Measurements from ENCODE around the gene TOR2A. TPM values are rescaled to one million over a fixed set of nuclear protein-coding genes. Genes with fewer than 3 reads are reported as not detected.

Gene TOR2A
- polyA plus RNA-seq, 3 donors, result 57.4 to 63.8 (median 60.0) TPM

DNA sequence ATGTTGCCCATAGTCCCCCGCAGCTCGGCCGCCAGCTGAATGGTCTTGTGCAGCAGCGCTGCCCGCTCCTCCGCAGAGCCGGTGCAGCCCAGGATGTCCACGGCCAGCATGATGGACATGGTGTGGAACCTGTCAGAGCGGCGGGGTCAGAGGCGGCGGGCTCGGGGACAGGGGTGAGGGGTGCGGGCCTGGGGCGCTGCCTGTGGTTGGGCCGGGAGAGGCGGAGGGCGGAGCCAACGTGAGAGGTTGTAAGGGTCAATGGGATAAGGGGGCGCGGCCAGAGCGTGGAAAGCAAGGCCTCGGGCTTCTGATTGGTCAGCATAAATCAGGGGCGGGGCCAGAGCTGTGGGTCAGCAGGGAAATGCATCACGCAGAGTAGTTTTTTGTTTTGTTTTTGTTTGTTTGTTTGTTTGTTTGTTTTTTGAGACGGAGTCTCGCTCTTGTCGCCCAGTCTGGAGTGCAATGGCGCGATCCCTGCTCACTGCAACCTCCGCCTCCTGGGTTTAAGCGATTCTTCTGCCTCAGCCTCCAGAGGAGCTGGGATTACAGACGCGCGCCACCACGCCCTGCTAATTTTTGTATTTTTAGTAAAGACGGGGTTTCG lies 6.8 kb upstream of the TOR2A start:
- H3K9me3 Mint-ChIP-seq, result no peaks in the 10 kb centered on the region
- no peaks in the 10 kb centered on the region for H3K9me3 ChIP-seq (replicated peaks in 1 of 2; ENCODE audit: control insufficient read depth in 1 of 2, insufficient read depth in 1 of 2, low read length in 2 of 2)
- 97% methylated on average over 38 of the region's 38 CpGs for WGBS (ENCODE audit: insufficient coverage)
- H3K4me1 ChIP-seq (ENCODE audit: control insufficient read depth in 1 of 2, insufficient read depth in 2 of 2, low read length in 2 of 2), result peaks cover 0 to 9% of the 10 kb centered on the region in 2 donors
- no peak overlapping the region for H3K4me3 ChIP-seq (replicated peaks in 1 of 3; ENCODE audit: low read depth in 2 of 3, low read length in 3 of 3)
- no peak overlapping the region for H3K4me3 Mint-ChIP-seq
- H3K27me3 Mint-ChIP-seq (ENCODE audit: low read depth in 3 of 3), result no peaks in the 10 kb centered on the region
- H2AFZ ChIP-seq (ENCODE audit: insufficient read depth, low read depth, low read length, poor library complexity, severe bottlenecking), result no peak overlapping the region
- peaks cover 2% of the 10 kb centered on the region for H3K79me2 ChIP-seq (ENCODE audit: insufficient read depth, low read length)
- no peak overlapping the region for H3K4me2 ChIP-seq (replicated peaks; ENCODE audit: extremely low read depth, low read length, poor library complexity, severe bottlenecking)
- peaks cover 66 to 94% of the 10 kb centered on the region in 2 donors for H3K36me3 Mint-ChIP-seq
- H3K4me1 Mint-ChIP-seq, result peaks cover 3% of the 10 kb centered on the region
- TF ChIP-seq, protein P1, sequence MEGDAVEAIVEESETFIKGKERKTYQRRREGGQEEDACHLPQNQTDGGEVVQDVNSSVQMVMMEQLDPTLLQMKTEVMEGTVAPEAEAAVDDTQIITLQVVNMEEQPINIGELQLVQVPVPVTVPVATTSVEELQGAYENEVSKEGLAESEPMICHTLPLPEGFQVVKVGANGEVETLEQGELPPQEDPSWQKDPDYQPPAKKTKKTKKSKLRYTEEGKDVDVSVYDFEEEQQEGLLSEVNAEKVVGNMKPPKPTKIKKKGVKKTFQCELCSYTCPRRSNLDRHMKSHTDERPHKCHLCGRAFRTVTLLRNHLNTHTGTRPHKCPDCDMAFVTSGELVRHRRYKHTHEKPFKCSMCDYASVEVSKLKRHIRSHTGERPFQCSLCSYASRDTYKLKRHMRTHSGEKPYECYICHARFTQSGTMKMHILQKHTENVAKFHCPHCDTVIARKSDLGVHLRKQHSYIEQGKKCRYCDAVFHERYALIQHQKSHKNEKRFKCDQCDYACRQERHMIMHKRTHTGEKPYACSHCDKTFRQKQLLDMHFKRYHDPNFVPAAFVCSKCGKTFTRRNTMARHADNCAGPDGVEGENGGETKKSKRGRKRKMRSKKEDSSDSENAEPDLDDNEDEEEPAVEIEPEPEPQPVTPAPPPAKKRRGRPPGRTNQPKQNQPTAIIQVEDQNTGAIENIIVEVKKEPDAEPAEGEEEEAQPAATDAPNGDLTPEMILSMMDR (IDR thresholded peaks at IDR 0.05), result no peak
- intact Hi-C loops (cut with micrococcal nuclease), result no loop called here
- H3K36me3 ChIP-seq (replicated peaks in 1 of 2; ENCODE audit: control insufficient read depth in 1 of 2, insufficient read depth in 2 of 2, low read length in 2 of 2), result peaks cover 83 to 92% of the 10 kb centered on the region in 2 donors
- H3K9ac ChIP-seq (ENCODE audit: insufficient read depth, low read length, poor library complexity, severe bottlenecking), result no peak overlapping the region
- no peak for DNase-seq
- H3K27ac Mint-ChIP-seq, result peak overlapping the region; percentile 24 to 88 (median 77)
- H3K27ac ChIP-seq (ENCODE audit: low read depth in 1 of 2, low read length in 2 of 2), result no peak overlapping the region
- peaks cover 88% of the 10 kb centered on the region for H4K20me1 ChIP-seq (ENCODE audit: insufficient read depth, low read length)
- no peaks in the 10 kb centered on the region for H3K27me3 ChIP-seq (ENCODE audit: control insufficient read depth in 2 of 2, insufficient read depth in 2 of 2, low read length in 2 of 2)

DNA sequence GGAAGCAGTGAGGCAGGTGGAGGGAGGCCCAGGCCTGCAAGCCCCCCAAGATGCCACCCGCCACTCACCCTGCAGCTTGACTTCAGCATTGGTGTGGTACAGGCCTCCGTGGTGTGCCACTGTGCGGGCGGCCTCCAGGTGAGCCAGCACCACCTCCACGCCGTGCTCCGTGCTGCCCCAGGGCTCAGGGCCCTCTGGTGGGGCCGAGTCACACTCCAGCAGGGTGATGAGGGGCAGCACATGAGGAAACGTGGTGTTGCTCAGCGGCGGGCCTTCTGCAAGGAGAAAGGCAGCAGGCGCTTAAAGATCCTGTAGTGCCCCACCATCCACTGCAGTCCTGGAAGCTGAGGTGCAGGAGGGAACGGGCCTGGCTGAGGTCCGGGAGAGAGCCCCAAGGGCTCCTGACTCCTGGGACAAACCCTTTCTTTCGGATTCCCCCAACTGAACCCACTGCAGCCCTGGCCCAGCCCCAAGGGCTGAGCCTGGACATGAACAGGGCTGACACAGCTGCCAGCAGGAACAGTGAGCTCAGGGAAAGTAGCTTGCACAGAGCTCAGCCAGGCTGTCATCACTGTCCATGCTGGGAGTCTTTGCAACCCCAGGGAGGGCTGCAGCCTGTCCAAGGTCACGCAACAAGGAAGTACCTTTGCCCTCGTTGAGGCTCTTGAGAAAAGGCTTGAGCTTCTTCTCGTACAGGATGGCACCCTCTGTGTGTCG lies 4.7 kb upstream of the TOR2A start:
- peak overlapping the region; percentile 13 to 67 for H3K27ac ChIP-seq (ENCODE audit: low read depth in 1 of 2, low read length in 2 of 2)
- H3K4me3 ChIP-seq (replicated peaks in 1 of 3; ENCODE audit: low read depth in 2 of 3, low read length in 3 of 3), result no peak overlapping the region
- DNase-seq, result no peak
- H3K9ac ChIP-seq (ENCODE audit: insufficient read depth, low read length, poor library complexity, severe bottlenecking), result no peak overlapping the region
- Mint-ChIP-seq H3K27ac (peak overlapping the region; percentile 32 to 88 (median 81)), H3K36me3 (peaks cover 50 to 77% of the 10 kb centered on the region in 2 donors), H3K9me3 (peaks cover 0 to 1% (median 0%) of the 10 kb centered on the region in 7 donors), H3K27me3 (ENCODE audit: low read depth in 3 of 3) (no peaks in the 10 kb centered on the region), H3K4me3 (no peak overlapping the region), H3K4me1 (peaks cover 8% of the 10 kb centered on the region)
- H3K9me3 ChIP-seq (replicated peaks in 1 of 2; ENCODE audit: control insufficient read depth in 1 of 2, insufficient read depth in 1 of 2, low read length in 2 of 2), result no peaks in the 10 kb centered on the region
- H4K20me1 ChIP-seq (ENCODE audit: insufficient read depth, low read length), result peaks cover 70% of the 10 kb centered on the region
- intact Hi-C loops (cut with micrococcal nuclease), result loop anchor here in 1 of 2 donors (5.0 kb wide), 2 partner anchors 128 to 178 kb away; partner anchors contain the start of gene ST6GALNAC4
- no peak overlapping the region for H3K4me2 ChIP-seq (replicated peaks; ENCODE audit: extremely low read depth, low read length, poor library complexity, severe bottlenecking)
- H3K79me2 ChIP-seq (ENCODE audit: insufficient read depth, low read length), result no peaks in the 10 kb centered on the region
- no peak overlapping the region for H2AFZ ChIP-seq (ENCODE audit: insufficient read depth, low read depth, low read length, poor library complexity, severe bottlenecking)
- H3K27me3 ChIP-seq (ENCODE audit: control insufficient read depth in 2 of 2, insufficient read depth in 2 of 2, low read length in 2 of 2), result no peaks in the 10 kb centered on the region
- TF ChIP-seq, protein P1 (IDR thresholded peaks at IDR 0.05), result no peak
- WGBS (ENCODE audit: insufficient coverage), result 93% methylated on average over 17 of the region's 19 CpGs
- peaks cover 66 to 70% of the 10 kb centered on the region in 2 donors for H3K36me3 ChIP-seq (replicated peaks in 1 of 2; ENCODE audit: control insufficient read depth in 1 of 2, insufficient read depth in 2 of 2, low read length in 2 of 2)
- peaks cover 6 to 17% of the 10 kb centered on the region in 2 donors for H3K4me1 ChIP-seq (ENCODE audit: control insufficient read depth in 1 of 2, insufficient read depth in 2 of 2, low read length in 2 of 2)

Data from CD14-positive monocyte (primary cell).